NCI-H1694 (cell line): Measurements from ENCODE around the gene CCNB2.
A peak's percentile ranks its signal among the peaks of the same experiment; 100 is the strongest.
"Not testable (repeated sequence)": the region's sequence is repeated elsewhere in the genome, so short reads cannot be mapped to it uniquely, and the experiment has no call there.

Experiments used
- DNase-seq: peaks from one replicate; lab custom pipeline; 2025; lab: John Stamatoyannopoulos, UW

CCNB2 gene

DNA sequence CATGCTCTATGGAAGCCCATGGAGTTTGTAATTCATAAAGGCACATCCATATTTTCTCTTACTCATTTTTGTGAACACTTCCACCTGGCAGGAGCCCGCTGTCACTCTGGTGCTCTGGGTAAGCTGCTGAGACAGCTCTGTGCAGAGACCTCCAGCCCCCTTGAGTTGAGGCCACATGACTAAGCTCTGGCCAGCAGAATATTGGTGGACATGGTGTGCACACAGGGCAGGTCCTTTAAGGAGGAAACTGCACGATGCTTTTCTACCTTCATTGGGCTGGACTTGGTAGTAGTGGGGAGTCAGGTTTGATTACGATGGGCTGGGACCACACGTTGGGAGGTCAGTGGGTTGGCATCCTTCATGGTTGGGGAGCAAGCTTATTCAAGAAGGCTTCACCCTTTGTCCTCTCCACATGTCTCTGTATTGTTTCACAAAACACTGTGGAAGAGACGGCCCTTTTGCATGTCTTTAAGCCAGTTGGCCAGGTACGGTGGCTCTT lies 29.0 kb downstream of the CCNB2 start:
- no peak for DNase-seq

DNA sequence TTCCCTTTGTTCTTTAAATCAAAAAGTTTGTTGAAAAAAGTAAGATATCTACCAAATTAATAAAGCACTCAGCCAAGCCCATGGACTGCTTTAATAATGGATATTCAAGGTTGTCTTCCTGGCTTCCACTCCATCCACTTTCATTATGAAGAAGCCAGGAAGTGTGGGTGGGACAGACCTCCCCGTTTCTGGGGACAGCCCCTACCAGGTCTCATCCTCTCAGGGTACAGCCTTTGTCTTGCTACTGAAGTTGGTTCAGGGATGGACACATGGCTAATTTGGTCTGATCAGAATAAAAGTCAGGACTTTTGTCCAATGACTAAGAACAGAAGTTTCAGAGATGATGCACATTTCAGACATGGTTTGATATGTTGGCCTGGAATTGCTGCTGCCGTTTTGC lies 32.6 kb downstream of the CCNB2 start:
- DNase-seq = no peak

DNA sequence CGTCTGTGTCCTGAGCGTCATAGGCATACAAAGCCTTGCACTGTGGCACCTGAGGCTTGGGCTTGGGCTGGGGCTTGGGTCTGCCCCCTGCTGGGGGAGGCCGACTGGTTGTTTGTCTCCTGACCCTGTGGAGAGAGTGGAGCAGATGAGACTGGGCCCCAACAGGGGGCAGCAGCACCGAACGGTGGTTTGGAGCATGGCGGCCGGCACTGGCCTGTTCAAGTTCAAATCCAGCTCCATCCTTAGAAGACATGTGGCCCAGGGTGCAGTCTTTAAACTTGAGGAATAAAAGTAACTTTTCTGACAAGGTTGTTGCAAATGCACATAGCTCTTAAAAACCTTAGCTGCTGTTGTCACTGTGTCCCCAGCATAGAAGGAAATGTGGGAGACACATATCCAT lies 33.3 kb downstream of the CCNB2 start:
- peak; percentile 8 for DNase-seq

DNA sequence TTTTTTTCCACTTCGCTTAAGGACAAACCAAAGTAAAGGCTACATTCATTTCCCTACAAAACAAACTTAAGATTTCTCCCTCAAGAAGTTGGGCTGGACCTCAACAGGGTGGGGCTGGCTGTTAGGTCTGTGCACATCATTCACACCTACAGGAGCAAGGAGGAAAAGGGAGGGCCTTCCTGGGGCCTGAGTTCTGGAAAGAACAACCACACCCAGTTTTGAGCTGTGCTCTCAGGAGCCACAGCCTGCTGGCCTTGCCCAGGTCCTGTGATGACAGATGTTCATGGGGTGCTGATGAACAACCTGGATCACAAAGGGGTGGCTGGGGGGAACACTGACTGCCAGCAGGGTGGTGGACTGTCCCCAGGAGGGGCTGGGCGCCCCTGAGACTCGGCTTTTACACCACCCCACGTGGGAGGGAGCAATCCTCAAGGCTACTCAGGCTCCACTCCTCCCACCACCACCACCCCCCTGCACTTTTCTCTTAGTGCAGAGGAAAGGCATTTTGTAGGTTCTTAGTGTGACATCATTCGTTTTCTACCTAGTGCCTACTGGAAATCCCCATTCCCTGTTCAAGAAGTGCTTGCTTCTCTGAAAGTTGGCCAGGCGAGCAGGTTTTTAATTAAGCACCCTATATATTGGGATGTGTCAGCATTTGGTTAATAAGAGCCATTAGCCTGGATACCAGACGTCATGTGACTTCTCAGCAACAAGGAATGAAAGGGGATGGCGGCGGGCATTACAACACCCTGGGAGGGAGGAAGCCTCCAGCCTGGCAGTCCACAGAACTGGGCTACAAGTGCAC lies 35.7 kb downstream of the CCNB2 start:
- DNase-seq = no peak

DNA sequence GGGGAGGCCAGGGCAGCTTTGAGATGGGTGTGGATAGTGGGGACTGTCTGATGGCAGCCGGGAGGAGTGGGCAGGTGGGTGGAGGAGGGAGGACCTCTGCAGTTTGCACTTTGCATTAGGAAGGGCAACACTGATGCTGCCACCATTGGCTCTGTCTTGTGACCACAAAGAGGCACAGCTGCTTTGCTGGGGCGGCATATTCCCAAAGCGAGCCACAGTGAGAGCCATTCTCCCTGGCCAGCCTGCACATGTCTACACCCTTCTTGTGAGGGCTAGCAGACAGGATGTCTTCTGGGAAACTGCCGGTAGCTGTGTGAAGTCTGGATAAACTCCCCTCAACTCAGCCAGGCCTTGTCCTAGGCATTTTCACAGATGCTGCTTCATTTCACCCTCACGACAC lies 38.3 kb downstream of the CCNB2 start:
- no peak for DNase-seq

DNA sequence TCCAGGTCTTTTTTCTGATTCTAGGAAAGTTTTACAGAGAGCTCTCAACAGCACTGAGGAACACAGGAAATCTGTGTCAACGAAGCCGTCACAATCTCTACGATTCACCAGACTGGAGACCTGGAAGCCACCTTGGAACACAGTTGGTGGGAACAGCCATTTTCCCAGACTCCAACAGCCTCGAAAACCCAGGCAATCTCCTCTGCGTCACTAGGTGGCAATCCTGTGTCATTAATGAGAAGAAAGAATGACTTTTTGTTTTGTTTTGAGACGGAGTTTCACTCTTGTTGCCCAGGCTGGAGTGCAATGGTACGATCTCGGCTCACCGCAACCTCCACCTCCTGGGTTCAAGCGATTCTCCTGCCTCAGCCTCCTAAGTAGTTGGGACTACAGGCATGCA lies 39.6 kb downstream of the CCNB2 start:
- not testable (repeated sequence) for DNase-seq

DNA sequence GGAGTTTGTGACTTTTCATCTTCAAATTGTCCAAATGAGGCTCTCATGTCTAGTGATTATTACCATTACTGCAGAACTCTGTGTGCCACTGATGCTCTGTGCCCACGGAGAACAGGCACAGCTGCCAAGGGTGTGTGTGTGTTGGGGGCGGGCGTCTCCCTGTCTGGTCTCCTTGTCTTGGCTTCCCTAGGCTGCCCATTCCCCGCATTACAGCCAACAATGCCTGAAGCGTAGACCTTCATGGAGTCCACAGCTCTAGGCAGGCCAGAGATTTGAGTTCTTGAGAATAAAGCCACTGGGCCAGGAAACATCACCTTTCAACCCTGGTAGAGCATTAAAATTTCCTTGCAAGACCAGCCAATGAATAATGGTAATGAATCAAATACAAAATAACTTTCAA lies 42.7 kb downstream of the CCNB2 start:
- no peak for DNase-seq

DNA sequence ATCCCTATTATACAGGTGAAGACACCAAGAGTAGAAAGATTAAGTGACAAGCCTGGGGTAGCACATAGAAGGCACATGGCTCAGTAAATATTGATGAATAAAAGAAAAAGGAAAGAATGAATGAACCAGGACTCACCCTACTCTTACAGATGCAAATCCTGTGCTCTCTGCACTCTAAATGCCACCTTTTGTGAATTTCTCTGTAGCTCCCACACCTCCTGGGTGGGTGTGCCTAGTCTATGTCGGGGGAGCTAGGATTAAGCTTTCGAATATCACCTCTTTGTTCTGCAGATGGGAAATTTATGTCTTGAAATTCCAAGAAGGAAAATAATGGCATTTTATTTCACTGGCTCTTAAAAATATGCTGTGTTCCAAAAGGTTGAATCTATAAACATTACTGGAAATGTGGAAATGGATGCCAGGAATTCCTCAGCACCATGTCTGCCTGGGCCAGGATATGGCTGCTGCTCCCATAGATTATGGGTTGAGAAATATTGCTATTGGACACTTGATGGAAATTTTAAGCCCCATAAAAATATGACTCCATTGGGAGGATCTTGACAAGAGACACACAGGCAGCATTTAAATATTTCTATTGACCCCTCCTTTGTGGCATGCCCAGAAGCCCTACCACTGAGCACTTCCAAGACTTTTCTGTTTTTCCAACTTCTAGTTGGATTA lies 43.3 kb downstream of the CCNB2 start:
- no peak for DNase-seq

DNA sequence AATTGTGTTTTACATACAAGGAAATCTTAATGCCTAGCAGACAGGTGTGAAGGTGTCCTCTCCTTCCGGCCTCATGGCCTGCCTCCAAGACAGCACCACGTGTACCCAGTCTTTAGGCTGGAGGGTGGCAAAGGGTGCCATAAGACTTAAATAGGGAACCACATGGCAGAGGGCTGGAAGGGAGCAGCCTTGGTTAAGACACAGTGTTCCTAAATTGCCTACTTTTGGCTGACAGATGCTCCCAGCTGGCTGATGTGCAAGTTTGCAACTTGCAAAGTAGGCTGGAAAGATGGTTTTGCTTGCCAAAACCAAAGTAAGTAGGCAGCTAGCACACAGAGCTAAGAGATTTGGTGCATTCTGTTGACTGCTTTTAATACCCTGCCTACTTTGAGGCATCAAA lies 45.2 kb downstream of the CCNB2 start:
- DNase-seq = no peak

DNA sequence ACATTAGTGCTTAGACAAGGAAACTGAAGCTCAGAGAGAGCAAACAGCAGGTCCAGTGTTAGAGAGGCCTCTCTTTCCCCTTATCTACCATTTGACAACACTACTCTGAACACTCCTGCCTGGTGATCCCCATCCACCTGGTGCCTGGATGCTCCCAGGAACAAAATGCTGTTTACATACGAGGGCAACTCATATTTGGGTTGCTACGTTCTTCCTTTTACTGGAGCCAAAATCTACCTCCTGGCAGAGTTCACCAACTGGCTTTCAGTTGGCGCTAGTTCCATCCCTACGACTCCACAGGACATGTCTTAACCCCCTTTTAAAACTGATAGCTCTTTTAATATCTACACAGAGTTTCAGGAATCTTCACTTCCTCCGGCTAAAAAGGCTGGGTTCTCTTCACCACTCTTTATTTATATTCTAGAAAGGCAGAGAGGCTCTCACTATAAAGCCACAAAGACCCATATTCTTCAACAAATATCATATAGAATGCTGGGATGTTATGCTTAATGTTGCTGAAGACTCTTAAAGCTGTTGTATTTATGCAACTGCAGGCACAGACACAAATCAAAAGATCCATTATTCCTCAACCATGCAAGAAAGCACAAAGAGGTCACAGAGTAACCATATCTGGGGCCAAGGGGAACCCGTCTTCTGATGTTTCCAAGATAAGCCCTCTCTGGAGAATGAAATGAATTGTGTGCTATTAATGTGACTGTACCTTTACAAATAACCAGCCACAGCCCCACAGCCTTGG lies 47.9 kb downstream of the CCNB2 start:
- DNase-seq = no peak

DNA sequence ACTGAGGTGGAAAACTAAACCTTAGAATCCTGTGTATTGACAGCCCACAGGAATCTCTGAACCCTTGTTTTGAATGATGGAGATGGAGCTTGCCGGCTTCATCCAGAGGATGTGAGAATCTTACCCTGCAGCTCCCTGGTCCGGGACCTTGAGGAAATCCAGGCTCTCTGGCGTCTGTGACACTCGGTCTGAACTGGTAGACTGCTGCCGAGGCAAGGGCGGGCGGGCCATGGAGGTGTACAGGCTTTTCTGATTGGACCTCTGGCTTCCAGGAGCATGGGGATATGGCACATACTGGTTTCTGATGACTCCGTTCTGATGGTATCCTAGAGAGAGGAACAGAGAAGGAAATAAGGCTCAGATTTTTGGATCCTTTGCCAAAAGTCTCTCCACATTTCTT lies 48.5 kb downstream of the CCNB2 start:
- no peak for DNase-seq

DNA sequence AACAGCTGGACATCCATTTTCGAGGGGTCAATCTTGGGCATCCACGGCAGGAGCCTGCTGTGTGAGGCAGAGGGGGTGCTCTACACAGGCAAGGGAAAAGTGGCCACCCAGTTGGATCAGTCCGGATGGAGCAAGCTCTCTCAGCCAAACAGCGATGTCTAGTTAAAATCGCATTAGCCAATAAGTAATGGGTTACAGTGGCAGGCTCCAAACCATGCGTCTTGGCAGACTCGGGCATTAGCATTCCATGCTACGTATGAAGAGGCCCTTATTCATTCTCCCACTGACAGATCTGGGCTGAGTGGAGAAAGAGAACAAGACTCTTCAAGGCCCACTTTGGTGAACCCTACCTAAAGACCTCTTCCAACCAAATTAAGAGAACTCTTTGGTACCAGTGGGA lies 49.3 kb downstream of the CCNB2 start:
- DNase-seq = no peak

DNA sequence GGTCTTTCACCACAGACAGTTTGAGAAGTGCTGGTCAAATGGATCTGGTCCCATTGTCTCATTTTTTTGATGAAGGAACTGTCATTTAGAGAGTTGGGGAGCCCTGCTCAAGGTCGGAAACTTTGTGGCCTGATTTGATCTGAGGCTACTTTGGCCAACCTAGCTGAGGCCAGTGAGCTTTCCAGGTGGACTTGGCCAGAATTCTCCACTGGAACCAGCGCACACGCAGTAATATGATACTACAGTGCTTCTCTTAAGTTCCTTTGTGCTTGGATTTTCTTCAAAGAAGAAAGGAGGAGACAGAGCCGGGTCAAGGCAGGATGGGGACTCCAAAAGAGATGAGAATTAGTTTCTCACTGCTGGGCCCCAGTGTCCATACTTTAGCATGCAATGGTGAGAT lies 50.5 kb downstream of the CCNB2 start:
- no peak for DNase-seq

DNA sequence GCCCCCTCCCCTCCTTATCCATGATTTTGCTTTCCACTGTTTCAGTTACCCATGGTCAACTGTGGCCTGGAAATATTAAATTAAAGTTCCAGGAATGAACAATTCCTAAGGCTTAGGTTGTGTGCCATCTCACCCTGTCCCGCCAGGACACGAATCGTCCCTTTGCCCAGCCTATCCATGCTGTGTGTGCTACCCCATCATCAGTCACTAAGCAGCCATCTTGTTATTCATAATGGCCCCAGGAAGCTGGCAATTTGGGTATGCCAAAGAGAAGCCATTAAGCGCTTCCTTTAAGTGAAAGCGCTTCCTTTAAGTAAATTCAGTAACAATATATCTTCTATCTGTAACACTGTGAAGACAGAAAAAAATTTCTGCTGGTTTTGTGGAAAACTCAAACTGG lies 52.5 kb downstream of the CCNB2 start:
- no peak for DNase-seq

DNA sequence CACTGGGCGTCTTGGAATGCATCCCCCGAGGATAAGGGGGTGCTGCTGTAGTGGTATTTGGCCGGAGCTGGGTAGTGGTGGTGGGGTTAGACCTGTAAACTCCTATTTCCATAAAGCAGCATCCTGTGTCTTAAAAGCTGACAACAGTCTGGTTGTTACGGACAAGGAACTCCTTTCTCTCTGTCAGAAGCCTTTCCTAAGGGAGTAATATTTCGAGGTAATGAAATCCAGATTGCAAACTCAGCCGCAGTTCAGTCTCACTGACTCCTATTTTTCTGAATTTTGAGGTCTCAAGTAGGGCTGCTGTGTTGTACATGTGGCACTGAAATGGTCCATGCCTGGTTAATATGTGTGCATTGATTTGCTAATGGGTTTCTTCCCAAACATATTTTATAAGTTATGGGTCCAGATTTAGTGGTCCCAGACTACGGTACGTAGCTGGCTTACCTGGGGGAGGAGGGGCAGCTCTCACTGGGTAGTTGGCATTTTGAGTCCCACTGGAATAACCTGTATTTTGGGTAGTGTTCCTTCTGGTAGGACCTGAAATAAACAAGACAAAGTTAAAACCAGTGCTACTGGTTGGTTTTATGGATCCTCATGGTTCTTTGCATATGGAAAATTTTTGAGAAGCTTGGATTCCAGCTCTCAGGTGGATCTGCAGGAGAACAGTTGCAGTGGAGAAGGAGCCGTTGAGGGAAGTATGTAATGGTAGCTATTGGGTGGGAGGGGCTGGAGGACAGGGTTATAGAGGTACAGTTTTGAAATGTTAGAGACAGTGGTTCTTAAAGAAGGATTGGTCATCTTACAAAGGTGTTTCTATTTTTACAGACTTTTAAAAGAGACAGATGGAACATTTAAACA lies 53.1 kb downstream of the CCNB2 start:
- no peak for DNase-seq

DNA sequence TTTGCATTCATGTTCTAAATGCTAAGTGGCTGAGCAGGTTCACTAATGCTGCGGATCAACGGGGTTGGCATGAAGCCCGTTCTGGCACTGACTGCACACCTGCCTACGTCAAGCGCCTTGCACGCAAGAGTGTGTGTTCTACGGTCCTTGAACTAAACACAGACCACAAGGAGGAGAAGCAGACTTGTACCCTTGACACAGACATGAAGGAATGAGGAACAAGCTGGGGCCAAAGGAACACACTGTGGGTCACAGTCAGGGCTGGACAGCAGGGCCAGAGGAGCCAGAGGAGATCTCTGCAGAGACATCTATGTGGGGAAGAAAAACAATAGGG lies 53.7 kb downstream of the CCNB2 start:
- DNase-seq = no peak

DNA sequence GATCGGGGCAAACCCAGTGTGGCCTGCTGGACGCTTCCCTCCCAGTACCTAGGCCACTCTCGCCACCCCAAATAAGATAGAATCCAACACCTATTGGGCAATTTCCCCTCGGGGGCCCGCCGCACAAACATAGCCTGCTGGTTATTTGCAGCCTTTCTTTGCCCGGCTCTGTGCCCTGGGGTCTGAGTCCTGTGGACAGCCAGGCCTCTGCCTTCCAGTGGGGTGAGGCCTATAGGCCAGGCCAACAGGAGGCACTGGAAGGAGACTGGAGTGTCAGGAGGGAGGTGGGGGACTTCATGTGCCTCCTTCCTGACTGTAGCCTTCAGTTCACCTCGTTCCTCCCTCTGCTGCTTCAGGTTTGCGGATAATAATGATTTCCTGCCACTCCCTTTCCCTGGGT lies 54.3 kb downstream of the CCNB2 start:
- DNase-seq = no peak

DNA sequence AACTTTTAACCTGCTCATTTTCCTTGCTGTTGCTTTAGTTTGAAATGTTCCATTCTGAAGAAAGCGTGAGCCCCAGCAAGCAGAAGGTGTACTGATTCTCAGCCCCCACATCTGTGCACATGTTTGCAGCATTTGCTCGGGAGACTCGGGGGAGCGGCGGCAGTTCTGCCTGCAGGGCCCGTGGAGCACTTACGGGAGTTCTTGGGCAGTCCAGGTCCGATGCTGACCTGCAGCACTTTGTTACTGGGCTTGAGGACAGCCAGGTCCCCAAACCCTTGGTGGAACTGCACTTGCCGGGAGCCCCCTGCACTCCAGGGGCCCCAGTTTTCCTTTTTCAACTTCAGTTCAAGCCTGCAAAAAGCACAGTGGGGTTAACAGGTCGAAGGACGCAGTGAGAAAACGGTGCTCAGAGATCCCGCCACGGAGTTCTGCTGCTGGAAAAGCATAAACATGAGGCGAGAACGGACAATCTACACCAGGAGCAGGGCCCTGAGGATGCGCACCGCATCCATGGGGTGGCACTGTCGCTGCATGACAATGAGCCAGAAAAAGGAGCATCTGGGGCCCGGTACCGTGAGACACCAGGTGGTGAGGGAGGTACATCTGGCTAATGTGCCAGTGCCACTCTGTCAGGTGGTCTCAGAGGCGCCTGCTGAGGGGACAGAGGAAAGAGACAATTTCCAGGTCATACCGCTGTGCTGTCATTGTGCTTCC lies 56.1 kb downstream of the CCNB2 start:
- peak; percentile 22 for DNase-seq

DNA sequence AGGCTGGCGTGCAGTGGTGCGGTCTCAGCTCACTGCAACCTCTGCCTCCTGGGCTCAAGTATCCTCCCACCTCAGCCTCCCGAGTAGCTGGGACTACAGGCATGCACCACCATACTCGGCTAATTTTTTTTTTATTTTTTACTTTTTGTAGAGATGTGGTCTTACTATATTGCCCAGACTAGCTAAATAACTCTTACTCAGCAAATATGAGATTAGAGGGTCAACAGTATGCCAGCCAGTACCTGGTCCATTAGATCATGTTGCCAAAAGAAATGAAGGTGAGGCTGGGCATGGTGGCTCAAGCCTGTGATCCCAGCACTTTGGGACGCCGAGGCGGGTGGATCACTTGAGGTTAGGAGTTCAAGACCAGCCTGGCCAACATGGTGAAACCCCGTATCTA lies 57.1 kb downstream of the CCNB2 start:
- not testable (repeated sequence) for DNase-seq

DNA sequence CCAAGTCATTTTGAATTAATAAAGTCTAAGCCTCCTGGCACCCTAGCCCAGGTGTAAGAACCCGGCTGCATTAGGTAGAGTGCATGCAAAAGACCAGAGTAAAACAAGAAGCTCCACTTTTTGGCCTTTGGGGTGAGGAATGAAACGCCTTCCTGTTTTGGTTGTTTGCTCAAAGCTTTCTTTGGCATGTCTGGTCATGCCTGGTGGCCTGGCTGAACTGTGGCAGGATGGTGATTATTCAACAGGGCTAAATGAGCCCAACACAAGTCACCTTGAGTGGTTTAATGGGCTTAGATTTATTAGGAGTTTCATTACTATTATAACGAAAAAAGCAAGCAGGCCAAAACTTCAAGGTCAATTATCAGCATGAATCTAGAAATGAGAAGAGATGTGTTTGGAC lies 60.8 kb downstream of the CCNB2 start:
- no peak for DNase-seq

DNA sequence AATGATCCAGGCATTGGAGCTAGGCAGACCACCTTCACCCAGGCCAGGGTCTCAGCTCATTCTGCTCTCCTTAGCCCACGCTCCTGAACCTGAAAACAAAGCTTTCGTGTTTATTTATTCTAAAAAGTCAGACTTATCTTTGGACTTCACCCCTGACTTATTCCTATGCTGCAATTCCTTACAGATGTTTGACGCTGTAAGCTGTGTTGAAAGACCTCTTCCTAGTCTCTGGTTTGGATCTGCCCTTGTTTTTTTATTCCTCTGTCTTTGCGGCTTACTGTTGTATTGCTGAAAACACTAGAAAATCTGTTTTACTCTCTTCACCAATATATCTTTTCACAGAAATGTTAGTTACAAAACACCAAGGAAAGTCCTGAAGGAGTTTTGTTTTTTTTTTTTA lies 61.2 kb downstream of the CCNB2 start:
- DNase-seq = no peak
